H9 (cell line): ENCODE results near the gene GPHN. TPM values are rescaled to one million over a fixed set of nuclear protein-coding genes. Genes with fewer than 3 reads are reported as not detected.

Experiments used
- DNase-seq: peaks from one replicate; pipeline ENCODE4 v3.0.0-alpha.2; 2017
- H2AFZ ChIP-seq: one replicate; pipeline ENCODE4 v1.6.1; 2013; ENCODE audit warnings: mild to moderate bottlenecking, low read length, control low read depth, moderate library complexity
- H2AK5ac ChIP-seq: 2 replicates; pipeline ENCODE4 v1.6.1; 2013; ENCODE audit warnings: low read length, control low read depth, mixed read lengths; ENCODE audit not compliant: insufficient read length
- H2BK120ac ChIP-seq: one replicate; pipeline ENCODE4 v1.6.1; 2013; ENCODE audit warnings: low read depth, mild to moderate bottlenecking, low read length, control low read depth, inconsistent platforms; ENCODE audit not compliant: poor library complexity, severe bottlenecking
- H2BK12ac ChIP-seq: 2 replicates; pipeline ENCODE4 v1.6.1; 2013; ENCODE audit warnings: low read length, control low read depth, mixed read lengths, low read depth; ENCODE audit not compliant: insufficient read length
- H2BK15ac ChIP-seq: 2 replicates; pipeline ENCODE4 v1.6.1; 2013; ENCODE audit warnings: low read depth, low read length, control low read depth
- H2BK20ac ChIP-seq: one replicate; pipeline ENCODE4 v1.6.1; 2013; ENCODE audit warnings: low read depth, mild to moderate bottlenecking, low read length, control low read depth, inconsistent platforms; ENCODE audit not compliant: poor library complexity, severe bottlenecking
- H2BK5ac ChIP-seq: 2 replicates; pipeline ENCODE4 v1.6.1; 2013; ENCODE audit warnings: low read length, control low read depth, mixed read lengths; ENCODE audit not compliant: insufficient read length
- H3K14ac ChIP-seq: 2 replicates; pipeline ENCODE4 v1.6.1; 2013; ENCODE audit warnings: low read length, control low read depth; ENCODE audit not compliant: insufficient read depth
- H3K18ac ChIP-seq: 2 replicates; pipeline ENCODE4 v1.6.1; 2013; ENCODE audit warnings: low read depth, mild to moderate bottlenecking, mixed read lengths, low read length, control low read depth; ENCODE audit not compliant: insufficient read length
- H3K23ac ChIP-seq: 2 replicates; pipeline ENCODE4 v1.6.1; 2013; ENCODE audit warnings: low read length, control low read depth, mixed read lengths, low read depth; ENCODE audit not compliant: insufficient read length
- H3K23me2 ChIP-seq: 2 replicates; pipeline ENCODE4 v1.6.1; 2013; ENCODE audit warnings: low read depth, mild to moderate bottlenecking, mixed read lengths, low read length, control low read depth; ENCODE audit not compliant: insufficient read length, poor library complexity, severe bottlenecking
- H3K27ac ChIP-seq: 2 replicates; pipeline ENCODE4 v1.5.1; 2013; ENCODE audit warnings: low read length, control low read depth, mixed read lengths, low read depth; ENCODE audit not compliant: insufficient read length
- H3K27me3 ChIP-seq: 2 replicates; pipeline ENCODE4 v1.6.1; 2013; ENCODE audit warnings: low read length, control low read depth, inconsistent platforms; ENCODE audit not compliant: insufficient read depth
- H3K4ac ChIP-seq: 2 replicates; pipeline ENCODE4 v1.6.1; 2013; ENCODE audit warnings: low read depth, mild to moderate bottlenecking, control low read depth, inconsistent platforms, low read length, moderate library complexity
- H3K4me1 ChIP-seq: 2 replicates; pipeline ENCODE4 v1.6.1; 2013; ENCODE audit warnings: low read length, control low read depth, inconsistent platforms; ENCODE audit not compliant: insufficient read depth
- H3K4me2 ChIP-seq: 2 replicates; pipeline ENCODE4 v1.6.1; 2013; ENCODE audit warnings: low read length, control low read depth, mixed read lengths; ENCODE audit not compliant: insufficient read length, insufficient read depth
- H3K56ac ChIP-seq: 2 replicates; pipeline ENCODE4 v1.6.1; 2013; ENCODE audit warnings: low read depth, mild to moderate bottlenecking, mixed read lengths, low read length, control low read depth; ENCODE audit not compliant: insufficient read length
- H3K79me1 ChIP-seq: 2 replicates; pipeline ENCODE4 v1.6.1; 2013; ENCODE audit warnings: low read depth, mild to moderate bottlenecking, moderate library complexity, low read length, control low read depth, inconsistent platforms; ENCODE audit not compliant: insufficient read depth, poor library complexity, severe bottlenecking
- H3K79me2 ChIP-seq: 2 replicates; pipeline ENCODE4 v1.6.1; 2013; ENCODE audit warnings: low read length, control low read depth, inconsistent platforms; ENCODE audit not compliant: insufficient read depth
- H3K9ac ChIP-seq: 2 replicates; pipeline ENCODE4 v1.6.1; 2013; ENCODE audit warnings: low read length, control low read depth, mixed read lengths; ENCODE audit not compliant: insufficient read length; ENCODE audit errors: extremely low read depth
- H3K9me3 ChIP-seq: one replicate; pipeline ENCODE4 v1.6.1; 2013; ENCODE audit warnings: low read depth, low read length, inconsistent platforms; ENCODE audit not compliant: control insufficient read depth
- H3T11ph ChIP-seq: one replicate; pipeline ENCODE4 v1.6.1; 2013; ENCODE audit warnings: mild to moderate bottlenecking, low read length, control low read depth, inconsistent platforms
- H4K20me1 ChIP-seq: one replicate; pipeline ENCODE4 v1.6.1; 2013; ENCODE audit not compliant: control insufficient read depth, insufficient read length, insufficient read depth
- H4K5ac ChIP-seq: 2 replicates; pipeline ENCODE4 v1.6.1; 2013; ENCODE audit warnings: low read depth, mild to moderate bottlenecking, mixed read lengths, low read length, control low read depth; ENCODE audit not compliant: insufficient read length
- H4K8ac ChIP-seq: replicated peaks from 2 replicates; pipeline ENCODE4 v1.6.1; 2013; ENCODE audit warnings: low read length, control low read depth, mixed read lengths, low read depth; ENCODE audit not compliant: insufficient read length
- H4K91ac ChIP-seq: 2 replicates; pipeline ENCODE4 v1.6.1; 2013; ENCODE audit warnings: low read depth, mild to moderate bottlenecking, moderate library complexity, mixed read lengths, low read length, control low read depth; ENCODE audit not compliant: insufficient read length
- H3K27ac Mint-ChIP-seq, 3 experiments: 2 replicates in 2 of 3; 3 replicates in 1 of 3; pipeline ENCODE4 v1.8.0; 2020 to 2021; ENCODE audit warnings: mixed read lengths in 3 of 3, mild to moderate bottlenecking in 1 of 3, moderate library complexity in 1 of 3
- H3K27me3 Mint-ChIP-seq: 2 replicates; pipeline ENCODE4 v1.8.0; 2021; ENCODE audit warnings: low read depth, mild to moderate bottlenecking, moderate library complexity, mixed read lengths
- H3K36me3 Mint-ChIP-seq, 3 experiments: 2 replicates in 2 of 3; 3 replicates in 1 of 3; pipeline ENCODE4 v1.8.0; 2020 to 2021; ENCODE audit warnings: low read depth in 3 of 3, mixed read lengths in 3 of 3; ENCODE audit not compliant: insufficient read depth in 1 of 3
- H3K4me1 Mint-ChIP-seq, 2 experiments: 2 replicates each; pipeline ENCODE4 v1.8.0; 2020; ENCODE audit warnings: mixed read lengths in 2 of 2
- H3K4me3 Mint-ChIP-seq, 2 experiments: 2 replicates in 1 of 2; 3 replicates in 1 of 2; pipeline ENCODE4 v1.8.0; 2020 to 2021; ENCODE audit warnings: mild to moderate bottlenecking in 2 of 2, mixed read lengths in 2 of 2, moderate library complexity in 1 of 2
- H3K9me3 Mint-ChIP-seq, 2 experiments: 2 replicates in 1 of 2; 3 replicates in 1 of 2; pipeline ENCODE4 v1.8.0; 2020; ENCODE audit warnings: mild to moderate bottlenecking in 2 of 2, mixed read lengths in 2 of 2, moderate library complexity in 1 of 2
- total RNA-seq: library from RNA; stranded (reverse); gene quantifications from 2 replicates; pipeline ENCODE4 v1.2.1, GENCODE V29; 2021
- TF ChIP-seq, protein P1 (sequence below): fragments of 200-600 bp; sonication (generic); conservative IDR thresholded peaks from 3 replicates; pipeline ENCODE4 v1.8.0; 2021; ENCODE audit warnings: antibody characterized with exemption, mild to moderate bottlenecking

Gene GPHN
- total RNA-seq, 1 experiment from 2014 or later: 16.1 TPM

DNA sequence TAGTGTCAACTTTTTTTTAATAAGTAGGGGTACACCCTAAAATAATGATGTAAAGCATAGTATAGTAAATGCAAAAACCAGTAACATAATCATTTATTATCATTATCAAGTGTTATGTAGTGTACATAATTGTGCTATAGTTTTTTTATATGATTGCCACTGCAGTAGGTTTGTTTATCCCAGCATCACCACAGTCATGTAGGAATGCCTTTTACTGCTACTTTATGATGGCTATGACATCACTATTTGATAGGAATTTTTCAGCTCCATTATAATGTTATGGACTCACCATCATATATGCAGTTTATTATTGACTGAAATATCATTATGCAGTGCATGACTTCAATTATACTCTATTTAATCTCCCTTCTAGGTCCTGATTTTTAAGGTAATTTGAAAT is 121.6 kb downstream of the GPHN start:
- no peaks in the 10 kb centered on the region for H3K27me3 ChIP-seq
- H4K91ac ChIP-seq: no peak overlapping the region
- H3K4me1 ChIP-seq: no peaks in the 10 kb centered on the region
- no peak overlapping the region for H3K4me2 ChIP-seq
- Mint-ChIP-seq H3K27me3 (no peaks in the 10 kb centered on the region), H3K36me3 (no peaks in the 10 kb centered on the region), H3K4me1 (0 out of 4 replicates have a peak, but pooled peaks cover 0 to 2% of the 10 kb centered on the region in 2 experiments), H3K27ac (no peak overlapping the region), H3K4me3 (no peak overlapping the region), H3K9me3 (no peaks in the 10 kb centered on the region)
- H3K27ac ChIP-seq: no peak overlapping the region
- H2BK120ac ChIP-seq: no peak overlapping the region
- H3K9me3 ChIP-seq: no peaks in the 10 kb centered on the region
- no peak overlapping the region for H4K5ac ChIP-seq
- TF ChIP-seq, protein P1, sequence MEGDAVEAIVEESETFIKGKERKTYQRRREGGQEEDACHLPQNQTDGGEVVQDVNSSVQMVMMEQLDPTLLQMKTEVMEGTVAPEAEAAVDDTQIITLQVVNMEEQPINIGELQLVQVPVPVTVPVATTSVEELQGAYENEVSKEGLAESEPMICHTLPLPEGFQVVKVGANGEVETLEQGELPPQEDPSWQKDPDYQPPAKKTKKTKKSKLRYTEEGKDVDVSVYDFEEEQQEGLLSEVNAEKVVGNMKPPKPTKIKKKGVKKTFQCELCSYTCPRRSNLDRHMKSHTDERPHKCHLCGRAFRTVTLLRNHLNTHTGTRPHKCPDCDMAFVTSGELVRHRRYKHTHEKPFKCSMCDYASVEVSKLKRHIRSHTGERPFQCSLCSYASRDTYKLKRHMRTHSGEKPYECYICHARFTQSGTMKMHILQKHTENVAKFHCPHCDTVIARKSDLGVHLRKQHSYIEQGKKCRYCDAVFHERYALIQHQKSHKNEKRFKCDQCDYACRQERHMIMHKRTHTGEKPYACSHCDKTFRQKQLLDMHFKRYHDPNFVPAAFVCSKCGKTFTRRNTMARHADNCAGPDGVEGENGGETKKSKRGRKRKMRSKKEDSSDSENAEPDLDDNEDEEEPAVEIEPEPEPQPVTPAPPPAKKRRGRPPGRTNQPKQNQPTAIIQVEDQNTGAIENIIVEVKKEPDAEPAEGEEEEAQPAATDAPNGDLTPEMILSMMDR: no peak
- H3K18ac ChIP-seq: no peak overlapping the region
- no peak overlapping the region for H3K4ac ChIP-seq
- no peak overlapping the region for H3K56ac ChIP-seq
- H3T11ph ChIP-seq: no peak overlapping the region
- no peak overlapping the region for H3K23ac ChIP-seq
- H3K14ac ChIP-seq: no peak overlapping the region
- no peak overlapping the region for H2AK5ac ChIP-seq
- H4K8ac ChIP-seq: no peak overlapping the region
- H3K23me2 ChIP-seq: no peaks in the 10 kb centered on the region
- no peak for DNase-seq
- H2BK12ac ChIP-seq: no peak overlapping the region
- no peaks in the 10 kb centered on the region; the same call in 1 of the 2 replicates for H3K79me2 ChIP-seq
- H3K79me1 ChIP-seq: no peaks in the 10 kb centered on the region
- H3K9ac ChIP-seq: no peak overlapping the region
- H2BK5ac ChIP-seq: no peak overlapping the region
- H4K20me1 ChIP-seq: no peaks in the 10 kb centered on the region
- H2BK20ac ChIP-seq: no peak overlapping the region
- no peak overlapping the region for H2AFZ ChIP-seq
- no peak overlapping the region for H2BK15ac ChIP-seq
